Astrocyte of the cerebellum (primary cell): ENCODE measurements around the gene DDIT3.
"Not testable (repeated sequence)": the region's sequence is repeated elsewhere in the genome, so short reads cannot be mapped to it uniquely, and the experiment has no call there.

Experiments used
- DNase-seq: peaks from one replicate; pipeline ENCODE4 v3.0.0-alpha.2; 2011; ENCODE audit warnings: low read depth
- H3K4me3 ChIP-seq: 2 replicates; pipeline ENCODE4 v1.5.1; 2011; ENCODE audit warnings: mild to moderate bottlenecking, low read depth, low read length, moderate library complexity
- in situ Hi-C: cut with HindIII; loops from 2 replicates; pipeline ENCODE4 v1.10.0; 2017; ENCODE audit warnings: low sequenced_read_pairs
- TF ChIP-seq, protein P1 (sequence below): IDR thresholded peaks from 2 replicates; pipeline ENCODE4 v1.5.1; 2012; ENCODE audit warnings: low read length, low read depth, moderate library complexity, mild to moderate bottlenecking; ENCODE audit errors: missing control alignments

Gene DDIT3

GRCh38 chr12:57513266-57513665, 7.0 kb downstream of the DDIT3 start:
- in situ Hi-C loops, result no loop called here
- no peak overlapping the region for H3K4me3 ChIP-seq
- TF ChIP-seq, protein P1, sequence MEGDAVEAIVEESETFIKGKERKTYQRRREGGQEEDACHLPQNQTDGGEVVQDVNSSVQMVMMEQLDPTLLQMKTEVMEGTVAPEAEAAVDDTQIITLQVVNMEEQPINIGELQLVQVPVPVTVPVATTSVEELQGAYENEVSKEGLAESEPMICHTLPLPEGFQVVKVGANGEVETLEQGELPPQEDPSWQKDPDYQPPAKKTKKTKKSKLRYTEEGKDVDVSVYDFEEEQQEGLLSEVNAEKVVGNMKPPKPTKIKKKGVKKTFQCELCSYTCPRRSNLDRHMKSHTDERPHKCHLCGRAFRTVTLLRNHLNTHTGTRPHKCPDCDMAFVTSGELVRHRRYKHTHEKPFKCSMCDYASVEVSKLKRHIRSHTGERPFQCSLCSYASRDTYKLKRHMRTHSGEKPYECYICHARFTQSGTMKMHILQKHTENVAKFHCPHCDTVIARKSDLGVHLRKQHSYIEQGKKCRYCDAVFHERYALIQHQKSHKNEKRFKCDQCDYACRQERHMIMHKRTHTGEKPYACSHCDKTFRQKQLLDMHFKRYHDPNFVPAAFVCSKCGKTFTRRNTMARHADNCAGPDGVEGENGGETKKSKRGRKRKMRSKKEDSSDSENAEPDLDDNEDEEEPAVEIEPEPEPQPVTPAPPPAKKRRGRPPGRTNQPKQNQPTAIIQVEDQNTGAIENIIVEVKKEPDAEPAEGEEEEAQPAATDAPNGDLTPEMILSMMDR, result no peak
- DNase-seq, result no peak

- in situ Hi-C loops, result no loop called here
- DNase-seq, result no peak
- no peak overlapping the region for H3K4me3 ChIP-seq
- TF ChIP-seq, protein P1, result no peak
Observed at GRCh38 chr12:57512665-57513064, 7.6 kb downstream of the DDIT3 start.

DNA sequence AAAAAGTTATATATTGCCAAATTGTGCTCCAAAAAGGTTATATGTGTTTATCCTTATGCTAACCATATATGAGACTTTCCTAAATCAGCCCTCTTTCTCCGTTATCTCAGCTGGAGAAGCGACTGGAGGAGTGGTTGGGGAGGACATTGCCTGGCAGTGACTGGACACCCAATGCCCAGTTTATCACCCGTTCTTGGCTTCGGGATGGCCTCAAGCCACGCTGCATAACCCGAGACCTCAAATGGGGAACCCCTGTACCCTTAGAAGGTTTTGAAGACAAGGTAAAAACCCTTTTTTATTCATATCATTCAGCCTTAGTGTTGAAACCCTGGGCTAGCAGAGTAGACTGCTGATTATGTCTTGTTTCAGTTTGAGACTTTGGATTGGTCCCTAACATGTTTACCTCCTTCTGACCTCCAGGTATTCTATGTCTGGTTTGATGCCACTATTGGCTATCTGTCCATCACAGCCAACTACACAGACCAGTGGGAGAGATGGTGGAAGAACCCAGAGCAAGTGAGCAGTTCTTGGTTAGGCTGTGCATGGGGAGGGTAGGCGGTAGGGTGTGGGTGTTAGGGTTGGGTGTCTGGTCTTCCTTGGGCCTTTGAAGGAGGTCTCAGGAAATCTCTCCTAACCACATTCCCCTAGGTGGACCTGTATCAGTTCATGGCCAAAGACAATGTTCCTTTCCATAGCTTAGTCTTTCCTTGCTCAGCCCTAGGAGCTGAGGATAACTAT, 8.6 kb downstream of the DDIT3 start:
- TF ChIP-seq, protein P1, result no peak
- no peak for DNase-seq
- no peak overlapping the region for H3K4me3 ChIP-seq
- in situ Hi-C loops, result no loop called here

GRCh38 chr12:57511161-57511560, 9.2 kb downstream of the DDIT3 start:
- in situ Hi-C loops, result no loop called here
- no peak for DNase-seq
- no peak overlapping the region for H3K4me3 ChIP-seq
- TF ChIP-seq, protein P1, result no peak

DNA sequence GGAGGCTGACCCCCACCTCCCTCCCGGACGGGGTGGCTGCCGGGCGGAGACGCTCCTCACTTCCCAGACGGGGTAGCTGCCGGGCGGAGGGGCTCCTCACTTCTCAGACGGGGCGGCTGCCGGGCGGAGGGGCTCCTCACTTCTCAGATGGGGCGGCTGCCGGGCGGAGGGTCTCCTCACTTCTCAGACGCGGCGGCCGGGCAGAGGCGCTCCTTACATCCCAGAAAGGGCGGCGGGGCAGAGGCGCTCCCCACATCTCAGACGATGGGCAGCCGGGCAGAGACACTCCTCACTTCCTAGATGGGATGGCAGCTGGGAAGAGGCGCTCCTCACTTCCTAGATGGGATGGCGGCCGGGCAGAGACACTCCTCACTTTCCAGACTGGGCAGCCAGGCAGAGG, 12.5 kb downstream of the DDIT3 start:
- in situ Hi-C loops, H3K4me3 ChIP-seq, DNase-seq: not testable (repeated sequence)

GRCh38 chr12:57506541-57506940, 13.8 kb downstream of the DDIT3 start:
- DNase-seq, in situ Hi-C loops, H3K4me3 ChIP-seq: not testable (repeated sequence)

GRCh38 chr12:57502311-57502969, 17.9 kb downstream of the DDIT3 start:
- H3K4me3 ChIP-seq, in situ Hi-C loops, DNase-seq: not testable (repeated sequence)

DNA sequence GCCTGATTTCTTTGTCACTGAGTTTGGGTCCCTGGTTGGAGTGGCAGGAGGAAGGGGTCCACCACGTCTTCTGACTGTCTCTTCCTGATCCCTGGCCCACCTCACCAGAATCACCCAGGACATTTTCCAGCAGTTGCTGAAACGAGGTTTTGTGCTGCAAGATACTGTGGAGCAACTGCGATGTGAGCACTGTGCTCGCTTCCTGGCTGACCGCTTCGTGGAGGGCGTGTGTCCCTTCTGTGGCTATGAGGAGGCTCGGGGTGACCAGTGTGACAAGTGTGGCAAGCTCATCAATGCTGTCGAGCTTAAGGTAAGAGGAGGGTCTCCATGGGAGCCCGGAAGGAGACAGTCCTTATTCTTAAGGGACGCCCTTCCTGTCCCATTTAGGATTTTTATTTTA, 20.1 kb downstream of the DDIT3 start:
- no peak for DNase-seq
- in situ Hi-C loops, result no loop called here
- TF ChIP-seq, protein P1, result no peak
- H3K4me3 ChIP-seq, result no peak overlapping the region
